Fibroblast of the aortic adventitia (primary cell): ENCODE results near the gene SCFD2. TPM values are rescaled to one million over a fixed set of nuclear protein-coding genes. Genes with fewer than 3 reads are reported as not detected.
"Not testable (repeated sequence)": the region's sequence is repeated elsewhere in the genome, so short reads cannot be mapped to it uniquely, and the experiment has no call there.

Experiments
- DNase-seq: peaks from one replicate; pipeline ENCODE4 v3.0.0-alpha.2; 2010; ENCODE audit warnings: low read depth
- H3K4me3 ChIP-seq: 2 replicates; pipeline ENCODE4 v1.5.1; 2011; ENCODE audit warnings: low read depth, mild to moderate bottlenecking, control low read depth, low read length, moderate library complexity
- CTCF ChIP-seq: IDR thresholded peaks from 2 replicates; pipeline ENCODE4 v1.5.1; 2011; ENCODE audit warnings: mild to moderate bottlenecking, low read length, control low read depth, inconsistent platforms; ENCODE audit not compliant: insufficient read depth
- total RNA-seq: library from RNA; depleted of rRNA; stranded (reverse); fragments of >200 nt; gene quantifications from 2 replicates; pipeline ENCODE4 v1.2.3, GENCODE V29; 2012; ENCODE audit warnings: low replicate concordance

The SCFD2 gene
- total RNA-seq, 1 donor: 69.2 TPM

- no peak for TF ChIP-seq CTCF
- no peak overlapping the region for H3K4me3 ChIP-seq
- no peak for DNase-seq
These were observed 131.2 kb downstream of the SCFD2 start for GRCh38 chr4:53234669-53235068.

- TF ChIP-seq CTCF: no peak
- DNase-seq: no peak
- H3K4me3 ChIP-seq: no peak overlapping the region
These were observed 131.8 kb downstream of the SCFD2 start for GRCh38 chr4:53234111-53234510.

- no peak overlapping the region for H3K4me3 ChIP-seq
- no peak for TF ChIP-seq CTCF
- DNase-seq: peak; percentile 61
These were observed 132.6 kb downstream of the SCFD2 start for GRCh38 chr4:53233114-53233795.

- no peak for DNase-seq
- no peak for TF ChIP-seq CTCF
- no peak overlapping the region for H3K4me3 ChIP-seq
These were observed 133.5 kb downstream of the SCFD2 start for GRCh38 chr4:53232371-53232770.

- no peak overlapping the region for H3K4me3 ChIP-seq
- no peak for DNase-seq
- TF ChIP-seq CTCF: no peak
These were observed 137.8 kb downstream of the SCFD2 start for GRCh38 chr4:53228036-53228435.

- no peak for TF ChIP-seq CTCF
- no peak overlapping the region for H3K4me3 ChIP-seq
- DNase-seq: no peak
These were observed 138.4 kb downstream of the SCFD2 start for GRCh38 chr4:53227451-53227850.

GRCh38 chr4:53221832-53222480 lies 143.9 kb downstream of the SCFD2 start:
- no peak for DNase-seq
- TF ChIP-seq CTCF: no peak
- H3K4me3 ChIP-seq: no peak overlapping the region

- not testable (repeated sequence) for DNase-seq, H3K4me3 ChIP-seq
These were observed 146.7 kb downstream of the SCFD2 start for GRCh38 chr4:53219148-53219547.
